B cell (primary cell): Measurements from ENCODE around the gene PSG11. TPM values are rescaled to one million over a fixed set of nuclear protein-coding genes. Genes with fewer than 3 reads are reported as not detected.

Source experiments
- ATAC-seq: fragments of 200-7000 bp; cut with Tn5 transposase; one replicate; pipeline ENCODE4 v1.10.0; 2021; ENCODE audit warnings: low read depth, mild to moderate bottlenecking, moderate number of reproducible peaks, moderate library complexity
- CTCF ChIA-PET: fragments of 350-600 bp; sonication (Branson Sonifier 250); formaldehyde crosslinking; loops from one replicate; lab custom pipeline; 2021; ENCODE audit warnings: antibody characterized with exemption, inconsistent platforms; lab: Charles Lee
- POLR2A ChIA-PET: fragments of 350-600 bp; sonication (Branson Sonifier 250); formaldehyde crosslinking; loops from one replicate; lab custom pipeline; 2021; ENCODE audit warnings: antibody characterized with exemption; lab: Charles Lee
- DNase-seq: peaks from one replicate; pipeline ENCODE4 v3.0.0; 2013
- H2AFZ ChIP-seq: 2 replicates; pipeline ENCODE4 v1.6.1; 2012; ENCODE audit warnings: mild to moderate bottlenecking, low read depth, low read length; ENCODE audit not compliant: insufficient read depth, poor library complexity, severe bottlenecking
- H3K27ac ChIP-seq, 2 donors: 1 replicate in 1 of 2; 2 replicates in 1 of 2; pipeline ENCODE4 v1.5.1; 2012 to 2013; ENCODE audit warnings: low read length in 2 of 2, mild to moderate bottlenecking in 2 of 2, moderate library complexity in 1 of 2
- H3K27me3 ChIP-seq, 4 experiments: fragments of 200-600 bp in 1 of 4; sonication (generic) in 1 of 4; replicated peaks in 1 of 4; 1 replicate in 2 of 4; 2 replicates in 2 of 4; pipeline versions ENCODE4 v1.6.1 to v1.7.0; 2013 to 2016; ENCODE audit warnings: low read length in 3 of 4, mild to moderate bottlenecking in 2 of 4, mixed read lengths in 1 of 4, moderate library complexity in 1 of 4; ENCODE audit not compliant: insufficient read depth in 4 of 4, control insufficient read depth in 3 of 4; ENCODE audit errors: control extremely low read depth in 1 of 4
- H3K36me3 ChIP-seq, 2 experiments: replicated peaks in 1 of 2; 1 replicate in 1 of 2; 2 replicates in 1 of 2; pipeline versions ENCODE4 v1.6.1 to v1.7.1; 2013; ENCODE audit warnings: low read length in 1 of 2; ENCODE audit not compliant: insufficient read depth in 2 of 2, control insufficient read depth in 1 of 2; ENCODE audit errors: control extremely low read depth in 1 of 2, extremely low read depth in 1 of 2
- H3K4me1 ChIP-seq, 2 donors: fragments of 200-600 bp in 1 of 2; sonication (generic) in 1 of 2; 1 replicate in 1 of 2; 2 replicates in 1 of 2; pipeline versions ENCODE4 v1.5.1 to v1.6.1; 2013 to 2017; ENCODE audit warnings: low read length in 2 of 2; ENCODE audit not compliant: control insufficient read depth in 2 of 2, insufficient read depth in 2 of 2
- H3K4me2 ChIP-seq: replicated peaks from 2 replicates; pipeline ENCODE3; 2012; ENCODE audit warnings: mild to moderate bottlenecking, low read depth, low read length; ENCODE audit not compliant: poor library complexity, severe bottlenecking
- H3K4me3 ChIP-seq, 5 experiments: fragments of 200-600 bp in 1 of 5; sonication (generic) in 1 of 5; 1 replicate in 3 of 5; 2 replicates in 2 of 5; pipeline versions ENCODE4 v1.5.1 to v1.7.0; 2011 to 2016; ENCODE audit warnings: low read length in 4 of 5, mild to moderate bottlenecking in 4 of 5, low read depth in 2 of 5, control low read depth in 1 of 5, moderate library complexity in 1 of 5; ENCODE audit not compliant: insufficient read depth in 1 of 5; ENCODE audit errors: control extremely low read depth in 1 of 5, extremely low read depth in 1 of 5
- H3K79me2 ChIP-seq: fragments of 200-600 bp; sonication (generic); one replicate; pipeline ENCODE4 v1.6.0; 2016; ENCODE audit warnings: low read length; ENCODE audit not compliant: control insufficient read depth, insufficient read depth
- H3K9ac ChIP-seq: fragments of 200-600 bp; sonication (generic); 2 replicates; pipeline ENCODE4 v1.6.1; 2017; ENCODE audit warnings: mild to moderate bottlenecking, low read length, moderate library complexity
- H3K9me3 ChIP-seq, 3 donors: one replicate each; pipeline versions ENCODE4 v1.6.1 to v1.7.1; 2013; ENCODE audit warnings: low read length in 2 of 3; ENCODE audit not compliant: control insufficient read depth in 2 of 3, insufficient read depth in 1 of 3; ENCODE audit errors: control extremely low read depth in 1 of 3
- H4K20me1 ChIP-seq: 2 replicates; pipeline ENCODE4 v1.6.0; 2012; ENCODE audit warnings: mild to moderate bottlenecking, low read length; ENCODE audit not compliant: insufficient read depth, control insufficient read depth, poor library complexity, severe bottlenecking
- H3K27ac Mint-ChIP-seq: one replicate; pipeline ENCODE4 v1.8.0; 2021; ENCODE audit warnings: mixed read lengths
- H3K27me3 Mint-ChIP-seq: one replicate; pipeline ENCODE4 v1.8.0; 2021; ENCODE audit warnings: mixed read lengths
- H3K4me1 Mint-ChIP-seq: one replicate; pipeline ENCODE4 v1.8.0; 2021; ENCODE audit warnings: mixed read lengths
- H3K4me3 Mint-ChIP-seq: one replicate; pipeline ENCODE4 v1.8.0; 2021; ENCODE audit warnings: mixed read lengths
- H3K9me3 Mint-ChIP-seq: one replicate; pipeline ENCODE4 v1.8.0; 2022; ENCODE audit warnings: mixed read lengths; ENCODE audit not compliant: insufficient read depth
- EZH2 ChIP-seq: IDR thresholded peaks from 2 replicates; pipeline ENCODE4 v1.6.1; 2012; ENCODE audit warnings: borderline replicate concordance, low read depth, mild to moderate bottlenecking, moderate library complexity, low read length; ENCODE audit not compliant: insufficient read depth, poor library complexity, severe bottlenecking
- WGBS: methylation state at CpG from one replicate; pipeline ENCODE4 v1.1.5; 2013; ENCODE audit warnings: missing lambda C conversion rate; ENCODE audit not compliant: insufficient coverage; 5-methylcytosine and 5-hydroxymethylcytosine counted together
- intact Hi-C: fragments of 100-400 bp; cut with micrococcal nuclease; formaldehyde crosslinking; loops from one replicate; pipeline ENCODE4 v1.10.0; 2022
- polyA plus RNA-seq: library from polyadenylated mRNA; depleted of rRNA; stranded (reverse); fragments of >200 nt; gene quantifications from 2 replicates; pipeline ENCODE4 v1.2.3, GENCODE V29; 2012
- total RNA-seq, 2 donors: library from RNA; stranded (reverse); fragments of 120-200 nt in 1 of 2; gene quantifications; 1 replicate in 1 of 2; 2 replicates in 1 of 2; pipeline versions ENCODE4 v1.2.3 to v1.2.4, GENCODE V29; 2013 to 2022
- TF ChIP-seq, protein P1 (sequence below): fragments of 200-600 bp; IDR thresholded peaks from one replicate; pipeline ENCODE4 v1.8.0; 2022; ENCODE audit warnings: antibody characterized with exemption, mild to moderate bottlenecking

PSG11 gene
- total and polyA plus RNA-seq, 2 donors (not counting 1 experiment from before 2014, with no cell fraction given): not detected

DNA sequence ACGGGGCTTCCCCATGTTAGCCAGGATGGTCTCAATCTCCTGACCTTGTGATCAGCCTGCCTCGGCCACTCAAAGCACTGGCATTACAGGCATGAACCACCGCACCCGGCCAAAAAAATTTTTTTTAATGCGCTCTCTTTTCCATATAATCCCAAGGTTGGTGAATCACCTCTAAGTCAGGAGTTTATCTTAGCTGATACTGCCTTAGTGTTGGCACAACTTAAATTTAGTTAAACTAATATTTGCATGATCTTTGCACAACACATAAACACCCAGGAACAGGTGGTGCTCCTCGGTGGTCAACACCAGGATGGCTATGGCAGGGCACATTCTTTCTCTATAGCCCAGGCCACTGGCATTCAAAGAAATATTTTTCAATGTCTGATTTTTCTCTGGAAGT is 65.2 kb downstream of the PSG11 start:
- H3K27ac Mint-ChIP-seq: no peak overlapping the region
- CTCF ChIA-PET: no interaction called here
- Histone ChIP-seq H2AFZ (no peak overlapping the region), H3K79me2 (no peaks in the 10 kb centered on the region), H3K27me3 (no peaks in the 10 kb centered on the region), H3K4me3 (no peak overlapping the region), H3K9ac (no peak overlapping the region), H3K4me1 (no peaks in the 10 kb centered on the region), H4K20me1 (no peaks in the 10 kb centered on the region), H3K4me2 (no peak overlapping the region), H3K27ac (no peak overlapping the region), H3K9me3 (no peaks in the 10 kb centered on the region), H3K36me3 (no peaks in the 10 kb centered on the region)
- intact Hi-C loops: no loop called here
- TF ChIP-seq, protein P1, sequence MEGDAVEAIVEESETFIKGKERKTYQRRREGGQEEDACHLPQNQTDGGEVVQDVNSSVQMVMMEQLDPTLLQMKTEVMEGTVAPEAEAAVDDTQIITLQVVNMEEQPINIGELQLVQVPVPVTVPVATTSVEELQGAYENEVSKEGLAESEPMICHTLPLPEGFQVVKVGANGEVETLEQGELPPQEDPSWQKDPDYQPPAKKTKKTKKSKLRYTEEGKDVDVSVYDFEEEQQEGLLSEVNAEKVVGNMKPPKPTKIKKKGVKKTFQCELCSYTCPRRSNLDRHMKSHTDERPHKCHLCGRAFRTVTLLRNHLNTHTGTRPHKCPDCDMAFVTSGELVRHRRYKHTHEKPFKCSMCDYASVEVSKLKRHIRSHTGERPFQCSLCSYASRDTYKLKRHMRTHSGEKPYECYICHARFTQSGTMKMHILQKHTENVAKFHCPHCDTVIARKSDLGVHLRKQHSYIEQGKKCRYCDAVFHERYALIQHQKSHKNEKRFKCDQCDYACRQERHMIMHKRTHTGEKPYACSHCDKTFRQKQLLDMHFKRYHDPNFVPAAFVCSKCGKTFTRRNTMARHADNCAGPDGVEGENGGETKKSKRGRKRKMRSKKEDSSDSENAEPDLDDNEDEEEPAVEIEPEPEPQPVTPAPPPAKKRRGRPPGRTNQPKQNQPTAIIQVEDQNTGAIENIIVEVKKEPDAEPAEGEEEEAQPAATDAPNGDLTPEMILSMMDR: no peak
- no peak for TF ChIP-seq EZH2
- POLR2A ChIA-PET: no interaction called here
- no peak for DNase-seq
- peaks cover 8% of the 10 kb centered on the region for H3K9me3 Mint-ChIP-seq
- 84% methylated on average over 2 of the region's 6 CpGs for WGBS
- no peak overlapping the region for H3K4me3 Mint-ChIP-seq
- no peaks in the 10 kb centered on the region for H3K4me1 Mint-ChIP-seq
- no peaks in the 10 kb centered on the region for H3K27me3 Mint-ChIP-seq
- no peak for ATAC-seq

Other genes with a start within 250 kb of the PSG11 start
- gene PSG1, start 146.8 kb downstream of the PSG11 start, total RNA-seq: not detected in 2 replicates
- not detected in 2 replicates for gene PSG1, start 146.8 kb downstream of the PSG11 start, polyA plus RNA-seq
- gene PSG6, start 108.6 kb downstream of the PSG11 start, total RNA-seq: not detected in 2 replicates
- gene PSG6, start 108.6 kb downstream of the PSG11 start, polyA plus RNA-seq: not detected in 2 replicates
- not detected in 2 replicates for gene PSG7, start 89.3 kb downstream of the PSG11 start, total RNA-seq
- not detected in 2 replicates for gene PSG7, start 89.3 kb downstream of the PSG11 start, polyA plus RNA-seq
- gene PSG2, start 56.2 kb upstream of the PSG11 start, total RNA-seq: not detected in 2 replicates
- gene PSG2, start 56.2 kb upstream of the PSG11 start, polyA plus RNA-seq: not detected in 2 replicates
- not detected in 2 replicates for gene PSG5, start 160.1 kb upstream of the PSG11 start, total RNA-seq
- gene PSG5, start 160.1 kb upstream of the PSG11 start, polyA plus RNA-seq: not detected in 2 replicates
- gene PSG4, start 179.2 kb upstream of the PSG11 start, total RNA-seq: not detected in 2 replicates
- gene PSG4, start 179.2 kb upstream of the PSG11 start, polyA plus RNA-seq: not detected in 2 replicates
- not detected in 2 replicates for gene PSG9, start 243.1 kb upstream of the PSG11 start, total RNA-seq
- not detected in 2 replicates for gene PSG9, start 243.1 kb upstream of the PSG11 start, polyA plus RNA-seq